Measurements from ENCODE around the gene GPC1. TPM values are rescaled to one million over a fixed set of nuclear protein-coding genes. Genes with fewer than 3 reads are reported as not detected.

GPC1 gene
- total and polyA plus RNA-seq, 2 of the 13 experiments (the other 11 are each of a cell fraction or from before 2014, with no cell fraction given): 4.0 to 5.5 TPM

- TF ChIP-seq ZNF280D (CRISPR knock-in tag; IDR thresholded peaks at IDR 0.05) (no peak), RARA (CRISPR knock-in tag; IDR thresholded peaks at IDR 0.05) (peak; percentile 34; the same call in 1 of the 2 replicates), DNMT3B (CRISPR knock-in tag; conservative IDR thresholded peaks at IDR 0.05) (no peak), NPAS2 (CRISPR knock-in tag; IDR thresholded peaks at IDR 0.05; ENCODE audit: borderline replicate concordance) (no peak), ZFP62 (CRISPR knock-in tag; IDR thresholded peaks at IDR 0.05) (no peak), FOXP1 (IDR thresholded peaks at IDR 0.05) (no peak), FOXP1 (CRISPR knock-in tag; IDR thresholded peaks at IDR 0.05) (no peak), MAF1 (CRISPR knock-in tag; IDR thresholded peaks at IDR 0.05; ENCODE audit: borderline replicate concordance) (no peak), ZNF639 (CRISPR knock-in tag; conservative IDR thresholded peaks at IDR 0.05) (no peak), NR2F2 (IDR thresholded peaks at IDR 0.05; ENCODE audit: borderline replicate concordance, low read depth) (no peak), DPF2 (CRISPR knock-in tag; IDR thresholded peaks at IDR 0.05; ENCODE audit: borderline replicate concordance, low read depth) (no peak), IRX3 (CRISPR knock-in tag; IDR thresholded peaks at IDR 0.05; ENCODE audit: borderline replicate concordance, low read depth) (no peak), CHCHD3 (CRISPR knock-in tag; IDR thresholded peaks at IDR 0.05) (no peak), SETDB1 (CRISPR knock-in tag; IDR thresholded peaks at IDR 0.05; ENCODE audit: borderline replicate concordance) (no peak), KLF16 (CRISPR knock-in tag; IDR thresholded peaks at IDR 0.05) (peak in 1 of 2 experiments; percentile 53; a peak in 1 of 4 replicates), ZNF598 (CRISPR knock-in tag; IDR thresholded peaks at IDR 0.05; ENCODE audit: borderline replicate concordance) (no peak), DMTF1 (CRISPR knock-in tag; IDR thresholded peaks at IDR 0.05) (no peak), SATB2 (CRISPR knock-in tag; IDR thresholded peaks at IDR 0.05) (no peak), ZNF124 (CRISPR knock-in tag; IDR thresholded peaks at IDR 0.05) (no peak), JUNB (CRISPR knock-in tag; IDR thresholded peaks at IDR 0.05; ENCODE audit: borderline replicate concordance) (no peak), PLRG1 (conservative IDR thresholded peaks at IDR 0.05) (no peak), ZNF691 (CRISPR knock-in tag; IDR thresholded peaks at IDR 0.05; ENCODE audit: borderline replicate concordance, low read depth) (no peak), U2AF2 (IDR thresholded peaks at IDR 0.05; ENCODE audit: low read depth, low read length) (no peak), EED (CRISPR knock-in tag; IDR thresholded peaks at IDR 0.05) (no peak)
Measured at GRCh38 chr2:240513549-240514287, 78.3 kb downstream of the GPC1 start (continued).
